Measurements from ENCODE around the gene SEMA4C. TPM values are rescaled to one million over a fixed set of nuclear protein-coding genes. Genes with fewer than 3 reads are reported as not detected.

Gene SEMA4C
- polyA plus RNA-seq, 3 donors, result 0.08 to 5.7 (median 0.21) TPM

- Mint-ChIP-seq H3K27ac (peak overlapping the region in 1 of 7 donors; percentile 30), H3K4me3 (no peak overlapping the region), H3K27me3 (ENCODE audit: low read depth in 3 of 3) (peaks cover 8 to 13% (median 10%) of the 10 kb centered on the region in 3 donors), H3K36me3 (peaks cover 36 to 45% of the 10 kb centered on the region in 2 donors), H3K4me1 (peaks cover 52% of the 10 kb centered on the region), H3K9me3 (no peaks in the 10 kb centered on the region)
- H3K36me3 ChIP-seq (replicated peaks in 1 of 2; ENCODE audit: control insufficient read depth in 1 of 2, insufficient read depth in 2 of 2, low read length in 2 of 2), result peaks cover 11 to 38% of the 10 kb centered on the region in 2 donors
- H2AFZ ChIP-seq (ENCODE audit: insufficient read depth, low read depth, low read length, poor library complexity, severe bottlenecking), result no peak overlapping the region
- peaks cover 70% of the 10 kb centered on the region for H4K20me1 ChIP-seq (ENCODE audit: insufficient read depth, low read length)
- H3K9me3 ChIP-seq (replicated peaks in 1 of 2; ENCODE audit: control insufficient read depth in 1 of 2, insufficient read depth in 1 of 2, low read length in 2 of 2), result no peaks in the 10 kb centered on the region
- H3K9ac ChIP-seq (ENCODE audit: insufficient read depth, low read length, poor library complexity, severe bottlenecking), result no peak overlapping the region
- peaks cover 22 to 35% of the 10 kb centered on the region in 2 donors for H3K4me1 ChIP-seq (ENCODE audit: control insufficient read depth in 1 of 2, insufficient read depth in 2 of 2, low read length in 2 of 2)
- WGBS (ENCODE audit: insufficient coverage), result 72% methylated on average over 8 of the region's 10 CpGs
- no peak for TF ChIP-seq CTCF (IDR thresholded peaks at IDR 0.05)
- no peak for DNase-seq
- no peak overlapping the region for H3K4me3 ChIP-seq (replicated peaks in 1 of 3; ENCODE audit: low read depth in 2 of 3, low read length in 3 of 3)
- intact Hi-C loops (cut with micrococcal nuclease), result loop anchor here (5.0 to 10.0 kb wide), 3 partner anchors 38 to 57 kb away; partner anchors contain the start of genes ANKRD39 (in 2 of the 2) and CNNM4 (in 2 of the 2)
- H3K27me3 ChIP-seq (ENCODE audit: control insufficient read depth in 2 of 2, insufficient read depth in 2 of 2, low read length in 2 of 2), result no peaks in the 10 kb centered on the region
- H3K79me2 ChIP-seq (ENCODE audit: insufficient read depth, low read length), result peaks cover 25% of the 10 kb centered on the region
- H3K27ac ChIP-seq (ENCODE audit: low read depth in 1 of 2, low read length in 2 of 2), result no peak overlapping the region
- H3K4me2 ChIP-seq (replicated peaks; ENCODE audit: extremely low read depth, low read length, poor library complexity, severe bottlenecking), result no peak overlapping the region
These were observed 50.6 kb downstream of the SEMA4C start for GRCh38 chr2:96819128-96819875.

- no peak overlapping the region for H3K27ac ChIP-seq (ENCODE audit: low read depth in 1 of 2, low read length in 2 of 2)
- 100% methylated on average over 3 of the region's 8 CpGs for WGBS (ENCODE audit: insufficient coverage)
- DNase-seq, result no peak
These were observed 52.0 kb downstream of the SEMA4C start for GRCh38 chr2:96817882-96818281.

More at GRCh38 chr2:96817882-96818281, 52.0 kb downstream of the SEMA4C start:
- Histone ChIP-seq H3K4me1 (ENCODE audit: control insufficient read depth in 1 of 2, insufficient read depth in 2 of 2, low read length in 2 of 2) (peaks cover 22 to 35% of the 10 kb centered on the region in 2 donors), H3K4me2 (replicated peaks; ENCODE audit: extremely low read depth, low read length, poor library complexity, severe bottlenecking) (peak overlapping the region; percentile 96), H2AFZ (ENCODE audit: insufficient read depth, low read depth, low read length, poor library complexity, severe bottlenecking) (no peak overlapping the region), H3K9me3 (replicated peaks in 1 of 2; ENCODE audit: control insufficient read depth in 1 of 2, insufficient read depth in 1 of 2, low read length in 2 of 2) (no peaks in the 10 kb centered on the region), H3K36me3 (replicated peaks in 1 of 2; ENCODE audit: control insufficient read depth in 1 of 2, insufficient read depth in 2 of 2, low read length in 2 of 2) (peaks cover 4 to 23% of the 10 kb centered on the region in 2 donors), H3K27me3 (ENCODE audit: control insufficient read depth in 2 of 2, insufficient read depth in 2 of 2, low read length in 2 of 2) (no peaks in the 10 kb centered on the region), H3K4me3 (replicated peaks in 1 of 3; ENCODE audit: low read depth in 2 of 3, low read length in 3 of 3) (peak overlapping the region in 1 of 3 experiments; percentile 73), H4K20me1 (ENCODE audit: insufficient read depth, low read length) (peaks cover 56% of the 10 kb centered on the region), H3K79me2 (ENCODE audit: insufficient read depth, low read length) (peaks cover 18% of the 10 kb centered on the region), H3K9ac (ENCODE audit: insufficient read depth, low read length, poor library complexity, severe bottlenecking) (peak overlapping the region; percentile 43)
- no peak for TF ChIP-seq CTCF (IDR thresholded peaks at IDR 0.05)
- H3K27ac Mint-ChIP-seq, result no peak overlapping the region
- H3K27me3 Mint-ChIP-seq (ENCODE audit: low read depth in 3 of 3), result peaks cover 8 to 14% (median 10%) of the 10 kb centered on the region in 3 donors
- H3K4me1 Mint-ChIP-seq, result peaks cover 53% of the 10 kb centered on the region
- H3K9me3 Mint-ChIP-seq, result no peaks in the 10 kb centered on the region
- H3K36me3 Mint-ChIP-seq, result peaks cover 35 to 36% of the 10 kb centered on the region in 2 donors
- H3K4me3 Mint-ChIP-seq, result peak overlapping the region; percentile 77 to 88
- intact Hi-C loops (cut with micrococcal nuclease), result loop anchor here (5.0 to 10.0 kb wide), 3 partner anchors 39 to 56 kb away; partner anchors contain the start of genes ANKRD39 (in 2 of the 2) and CNNM4 (in 2 of the 2)

Data from CD14-positive monocyte (primary cell).